Measurements from ENCODE around the gene CHTF8.
"Not testable (repeated sequence)": the region's sequence is repeated elsewhere in the genome, so short reads cannot be mapped to it uniquely, and the experiment has no call there.

DNA sequence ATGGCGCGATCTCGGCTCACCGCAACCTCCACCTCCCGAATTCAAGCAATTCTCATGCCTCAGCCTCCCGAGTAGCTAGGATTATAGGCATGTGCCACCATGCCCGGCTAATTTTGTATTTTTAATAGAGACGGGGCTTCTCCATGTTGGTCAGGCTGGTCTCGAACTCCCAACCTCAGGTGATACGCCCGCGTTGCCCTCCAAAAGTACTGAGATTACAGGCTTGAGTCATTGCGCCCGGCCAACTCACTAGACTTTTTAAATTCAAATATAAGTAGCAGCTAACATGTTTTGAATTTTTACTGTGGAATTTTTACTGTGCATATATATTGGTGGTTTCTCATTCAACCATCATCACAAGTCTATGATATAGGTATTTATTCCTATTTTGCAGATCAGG is 7.4 kb downstream of the CHTF8 start:
- not testable (repeated sequence) for TF ChIP-seq USF1 (IDR thresholded peaks at IDR 0.05; ENCODE audit: borderline replicate concordance, extremely low read length, insufficient read depth, low read depth, low read length); ATF2 (IDR thresholded peaks at IDR 0.05; ENCODE audit: low read length); KDM1A (IDR thresholded peaks at IDR 0.05; ENCODE audit: borderline replicate concordance); ETV6 (conservative IDR thresholded peaks at IDR 0.05 in 1 of 2, IDR thresholded peaks at IDR 0.05 in 1 of 2; ENCODE audit: borderline replicate concordance in 1 of 2, low read depth in 1 of 2); POLR2AphosphoS5 (IDR thresholded peaks at IDR 0.05; ENCODE audit: low read length); LARP7 (IDR thresholded peaks at IDR 0.05); ZSCAN29 (IDR thresholded peaks at IDR 0.05); BCL11A (IDR thresholded peaks at IDR 0.05; ENCODE audit: low read depth, low read length); ATF7 (IDR thresholded peaks at IDR 0.05; ENCODE audit: low read depth)
- TF ChIP-seq, protein P1, sequence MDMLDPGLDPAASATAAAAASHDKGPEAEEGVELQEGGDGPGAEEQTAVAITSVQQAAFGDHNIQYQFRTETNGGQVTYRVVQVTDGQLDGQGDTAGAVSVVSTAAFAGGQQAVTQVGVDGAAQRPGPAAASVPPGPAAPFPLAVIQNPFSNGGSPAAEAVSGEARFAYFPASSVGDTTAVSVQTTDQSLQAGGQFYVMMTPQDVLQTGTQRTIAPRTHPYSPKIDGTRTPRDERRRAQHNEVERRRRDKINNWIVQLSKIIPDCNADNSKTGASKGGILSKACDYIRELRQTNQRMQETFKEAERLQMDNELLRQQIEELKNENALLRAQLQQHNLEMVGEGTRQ (IDR thresholded peaks at IDR 0.05; ENCODE audit: borderline replicate concordance, low read depth, low read length), result not testable (repeated sequence)
- TF ChIP-seq, protein P2, sequence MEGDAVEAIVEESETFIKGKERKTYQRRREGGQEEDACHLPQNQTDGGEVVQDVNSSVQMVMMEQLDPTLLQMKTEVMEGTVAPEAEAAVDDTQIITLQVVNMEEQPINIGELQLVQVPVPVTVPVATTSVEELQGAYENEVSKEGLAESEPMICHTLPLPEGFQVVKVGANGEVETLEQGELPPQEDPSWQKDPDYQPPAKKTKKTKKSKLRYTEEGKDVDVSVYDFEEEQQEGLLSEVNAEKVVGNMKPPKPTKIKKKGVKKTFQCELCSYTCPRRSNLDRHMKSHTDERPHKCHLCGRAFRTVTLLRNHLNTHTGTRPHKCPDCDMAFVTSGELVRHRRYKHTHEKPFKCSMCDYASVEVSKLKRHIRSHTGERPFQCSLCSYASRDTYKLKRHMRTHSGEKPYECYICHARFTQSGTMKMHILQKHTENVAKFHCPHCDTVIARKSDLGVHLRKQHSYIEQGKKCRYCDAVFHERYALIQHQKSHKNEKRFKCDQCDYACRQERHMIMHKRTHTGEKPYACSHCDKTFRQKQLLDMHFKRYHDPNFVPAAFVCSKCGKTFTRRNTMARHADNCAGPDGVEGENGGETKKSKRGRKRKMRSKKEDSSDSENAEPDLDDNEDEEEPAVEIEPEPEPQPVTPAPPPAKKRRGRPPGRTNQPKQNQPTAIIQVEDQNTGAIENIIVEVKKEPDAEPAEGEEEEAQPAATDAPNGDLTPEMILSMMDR (IDR thresholded peaks at IDR 0.05 in 2 of 3, conservative IDR thresholded peaks at IDR 0.05 in 1 of 3; ENCODE audit: control insufficient read depth in 2 of 3, extremely low read depth in 1 of 3, insufficient read depth in 1 of 3, low read depth in 3 of 3, low read length in 3 of 3), result not testable (repeated sequence)
- TF ChIP-seq, protein P3, sequence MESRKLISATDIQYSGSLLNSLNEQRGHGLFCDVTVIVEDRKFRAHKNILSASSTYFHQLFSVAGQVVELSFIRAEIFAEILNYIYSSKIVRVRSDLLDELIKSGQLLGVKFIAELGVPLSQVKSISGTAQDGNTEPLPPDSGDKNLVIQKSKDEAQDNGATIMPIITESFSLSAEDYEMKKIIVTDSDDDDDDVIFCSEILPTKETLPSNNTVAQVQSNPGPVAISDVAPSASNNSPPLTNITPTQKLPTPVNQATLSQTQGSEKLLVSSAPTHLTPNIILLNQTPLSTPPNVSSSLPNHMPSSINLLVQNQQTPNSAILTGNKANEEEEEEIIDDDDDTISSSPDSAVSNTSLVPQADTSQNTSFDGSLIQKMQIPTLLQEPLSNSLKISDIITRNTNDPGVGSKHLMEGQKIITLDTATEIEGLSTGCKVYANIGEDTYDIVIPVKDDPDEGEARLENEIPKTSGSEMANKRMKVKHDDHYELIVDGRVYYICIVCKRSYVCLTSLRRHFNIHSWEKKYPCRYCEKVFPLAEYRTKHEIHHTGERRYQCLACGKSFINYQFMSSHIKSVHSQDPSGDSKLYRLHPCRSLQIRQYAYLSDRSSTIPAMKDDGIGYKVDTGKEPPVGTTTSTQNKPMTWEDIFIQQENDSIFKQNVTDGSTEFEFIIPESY (IDR thresholded peaks at IDR 0.05), result not testable (repeated sequence)

Measured in GM12878 (cell line).